Right hindlimb (tissue), 1 donor: Measurements from ENCODE around the gene CST7.
"Not testable (repeated sequence)": the region's sequence is repeated elsewhere in the genome, so short reads cannot be mapped to it uniquely, and the experiment has no call there.

Experiments
- DNase-seq: peaks from one replicate; pipeline ENCODE4 v3.0.0-alpha.2; 2018

CST7 gene

GRCh38 chr20:24929867-24930723 is 19.0 kb upstream of the CST7 start:
- not testable (repeated sequence) for DNase-seq

DNA sequence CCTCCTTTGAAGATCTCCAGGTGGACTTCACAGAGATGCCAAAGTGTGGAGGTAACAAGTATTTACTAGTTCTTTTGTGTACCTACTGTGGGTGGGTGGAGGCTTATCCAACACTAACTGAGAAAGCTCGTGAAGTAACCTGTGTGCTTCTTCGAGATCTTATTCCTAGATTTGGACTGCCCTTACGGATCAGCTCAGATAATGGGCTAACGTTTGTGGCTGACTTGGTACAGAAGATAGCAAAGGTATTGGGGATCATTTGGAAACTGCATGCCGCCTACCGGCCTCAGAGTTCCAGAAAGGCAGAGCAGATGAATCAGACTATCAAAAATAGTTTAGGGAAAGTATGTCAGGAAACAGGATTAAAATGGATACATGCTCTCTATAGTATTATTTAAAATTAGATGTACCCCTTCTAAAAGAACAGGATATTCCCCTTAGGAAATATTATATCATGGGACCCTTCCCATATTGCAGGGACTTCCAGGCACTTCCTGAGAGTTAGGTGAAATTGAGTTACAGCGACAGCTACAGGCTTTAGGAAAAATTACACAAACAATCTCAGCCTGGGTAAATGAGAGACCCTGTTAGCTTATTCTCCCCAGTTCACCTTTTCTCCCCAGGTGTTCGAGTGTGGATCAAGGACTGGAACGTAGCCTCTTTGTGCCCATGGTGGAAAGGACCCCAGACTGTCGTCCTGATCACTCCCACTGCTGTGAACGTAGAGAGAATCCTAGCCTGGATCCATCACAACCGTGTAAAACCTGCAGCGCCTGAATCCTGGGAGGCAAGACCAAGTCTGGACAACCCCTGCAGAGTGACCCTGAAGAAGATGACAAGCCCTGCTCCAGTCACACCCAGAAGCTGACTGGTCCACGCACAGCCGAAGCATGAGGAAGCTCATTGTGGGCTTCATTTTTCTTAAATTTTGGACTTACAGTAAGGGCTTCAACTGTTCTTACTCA is 18.1 kb upstream of the CST7 start:
- DNase-seq: not testable (repeated sequence)

DNA sequence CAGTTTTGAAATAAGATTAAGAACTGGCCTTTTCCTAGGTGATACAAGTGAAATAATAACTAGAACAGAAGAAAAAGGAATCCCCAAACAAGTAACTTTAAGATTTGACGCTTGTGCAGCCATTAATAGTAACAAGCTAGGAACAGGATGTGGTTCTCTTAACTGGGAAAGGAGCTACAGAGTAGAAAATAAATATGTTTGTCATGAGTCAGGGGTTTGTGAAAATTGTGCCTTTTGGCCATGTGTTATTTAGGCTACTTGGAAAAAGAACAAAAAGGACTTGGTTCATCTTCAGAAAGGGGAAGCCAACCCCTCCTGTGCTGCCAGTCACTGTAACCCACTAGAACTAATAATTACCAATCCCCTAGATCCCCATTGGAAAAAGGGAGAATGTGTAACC is 17.2 kb upstream of the CST7 start:
- DNase-seq: not testable (repeated sequence)

GRCh38 chr20:24933266-24933908 is 15.7 kb upstream of the CST7 start:
- DNase-seq: no peak

DNA sequence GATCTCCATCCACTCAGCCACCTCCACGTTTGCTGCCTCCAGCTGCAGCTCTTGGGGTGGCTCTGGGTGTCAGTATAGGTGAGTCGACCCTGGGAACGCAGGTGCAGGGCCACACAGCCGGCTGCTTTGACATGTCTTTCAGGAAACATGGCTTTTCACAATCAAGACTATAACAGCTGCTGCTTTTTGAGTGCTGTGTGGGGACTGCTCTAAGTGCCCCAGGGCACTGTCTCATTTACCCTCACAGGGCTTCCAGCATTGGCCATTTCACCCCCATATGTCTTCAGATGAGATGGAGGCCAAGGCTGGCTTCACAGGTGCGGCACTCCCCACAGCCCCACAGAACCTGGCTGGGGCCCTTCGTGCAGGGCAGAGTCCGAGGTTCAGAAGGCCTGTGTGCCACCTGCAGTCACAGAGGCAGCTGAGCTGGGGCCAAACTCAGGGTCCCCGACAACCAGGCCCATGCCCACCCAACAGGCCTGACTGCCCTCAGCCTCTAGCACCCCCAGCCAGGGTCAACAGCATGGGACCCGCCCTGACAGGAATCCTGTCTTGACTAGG is 14.9 kb upstream of the CST7 start:
- no peak for DNase-seq

GRCh38 chr20:24934716-24935115 is 14.4 kb upstream of the CST7 start:
- no peak for DNase-seq

GRCh38 chr20:24935140-24935539 is 13.9 kb upstream of the CST7 start:
- no peak for DNase-seq

GRCh38 chr20:24935766-24936525 is 13.1 kb upstream of the CST7 start:
- no peak for DNase-seq

DNA sequence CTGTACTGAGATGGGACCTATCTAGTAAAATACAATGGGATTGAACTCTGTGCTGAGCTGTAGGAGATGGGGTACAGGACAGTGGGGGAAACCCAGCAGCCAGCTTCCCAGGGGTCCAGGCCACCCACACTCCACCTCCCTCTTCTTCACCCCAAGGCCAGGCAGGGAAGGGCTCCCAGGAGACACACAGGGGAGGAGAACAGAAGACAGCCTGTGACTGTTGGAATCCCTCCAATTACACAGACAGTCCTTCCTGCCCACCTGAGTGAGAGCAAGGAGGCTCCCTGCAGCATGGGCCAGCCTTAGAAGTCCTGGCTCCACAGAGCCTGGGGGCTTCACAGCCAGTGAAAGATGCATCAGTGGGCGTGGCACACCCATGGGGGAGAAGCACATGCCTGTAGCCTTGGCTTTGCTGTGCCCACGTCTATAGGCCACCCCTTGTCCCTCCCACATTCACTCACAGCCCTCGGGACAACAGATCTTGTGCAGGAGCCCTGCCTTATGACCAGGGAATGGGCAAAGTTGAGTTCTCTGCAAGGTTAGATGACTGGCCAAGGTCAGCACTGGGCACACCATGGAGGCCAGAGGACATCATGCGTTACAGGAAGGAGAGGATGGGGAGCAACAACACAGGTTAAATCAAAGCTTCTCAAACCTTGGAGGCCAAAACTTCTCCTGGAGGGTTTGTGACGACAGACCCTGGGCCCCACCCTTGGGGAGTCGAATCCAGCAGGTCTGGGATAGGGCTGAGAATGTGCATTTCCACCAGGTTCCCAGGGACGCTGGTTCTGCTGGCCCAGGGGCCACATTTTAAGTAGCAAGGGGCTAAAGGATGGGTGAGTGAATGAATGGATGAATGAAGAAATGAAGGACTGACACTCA is 12.3 kb upstream of the CST7 start:
- no peak for DNase-seq

DNA sequence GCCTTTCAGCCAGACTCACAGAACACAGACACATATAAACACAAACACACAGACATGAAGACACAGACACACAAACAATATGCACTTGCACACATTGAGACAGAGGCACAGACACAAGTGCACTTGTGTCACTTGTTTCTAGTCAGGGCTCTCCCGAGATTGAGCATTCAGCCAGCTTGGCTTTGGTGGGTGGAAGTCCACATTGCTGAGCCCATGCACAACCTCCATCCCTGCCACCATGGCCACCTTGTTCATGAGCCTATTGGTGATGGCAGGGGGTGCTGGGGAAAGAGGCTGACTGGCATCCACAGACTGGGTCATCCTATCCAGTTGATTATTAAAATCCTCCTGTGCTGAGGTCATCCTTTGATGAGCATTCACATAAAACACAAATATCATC is 11.5 kb upstream of the CST7 start:
- no peak for DNase-seq

DNA sequence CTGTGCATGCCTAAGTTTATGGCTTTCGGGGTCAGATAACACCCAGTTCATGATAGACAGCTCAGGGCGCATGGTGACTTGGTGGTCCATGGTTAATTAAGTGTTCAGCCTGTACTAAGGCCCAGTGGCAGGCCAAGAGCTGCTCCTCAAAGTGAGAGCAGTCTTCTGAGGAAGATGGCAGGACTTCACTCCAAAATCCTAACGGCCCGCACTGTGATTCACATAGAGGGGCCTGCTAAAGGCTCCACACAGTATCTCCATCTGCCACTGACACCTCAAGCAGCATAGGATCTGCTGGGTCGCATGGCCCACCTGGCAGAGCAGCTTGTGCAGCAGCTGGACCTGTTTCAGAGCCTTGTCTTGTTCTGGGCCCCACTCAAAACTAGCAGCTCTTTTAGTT is 10.6 kb upstream of the CST7 start:
- DNase-seq: no peak

GRCh38 chr20:24939036-24939435 is 10.0 kb upstream of the CST7 start:
- DNase-seq: no peak

DNA sequence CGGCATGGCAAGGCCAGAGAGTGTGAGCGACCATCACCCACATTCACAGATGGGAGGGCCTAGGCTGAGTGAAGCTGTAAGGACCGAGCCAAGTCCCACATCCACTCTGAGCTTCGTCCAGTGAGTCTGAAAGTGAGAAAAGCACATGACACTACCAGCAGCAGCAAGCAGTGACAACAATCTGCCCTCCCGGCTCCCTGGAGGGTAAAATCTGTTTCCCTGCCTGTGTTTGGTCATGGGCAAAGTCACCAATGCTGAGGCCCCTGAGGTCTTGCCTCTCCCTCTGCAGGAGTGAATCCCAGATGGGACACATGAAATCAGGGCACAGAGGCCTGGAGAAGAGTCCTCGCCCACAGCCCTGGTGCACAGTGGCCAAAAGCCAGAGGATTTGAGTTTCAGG is 6.4 kb upstream of the CST7 start:
- no peak for DNase-seq

- DNase-seq: no peak
Observed at GRCh38 chr20:24943196-24943595, 5.9 kb upstream of the CST7 start.

DNA sequence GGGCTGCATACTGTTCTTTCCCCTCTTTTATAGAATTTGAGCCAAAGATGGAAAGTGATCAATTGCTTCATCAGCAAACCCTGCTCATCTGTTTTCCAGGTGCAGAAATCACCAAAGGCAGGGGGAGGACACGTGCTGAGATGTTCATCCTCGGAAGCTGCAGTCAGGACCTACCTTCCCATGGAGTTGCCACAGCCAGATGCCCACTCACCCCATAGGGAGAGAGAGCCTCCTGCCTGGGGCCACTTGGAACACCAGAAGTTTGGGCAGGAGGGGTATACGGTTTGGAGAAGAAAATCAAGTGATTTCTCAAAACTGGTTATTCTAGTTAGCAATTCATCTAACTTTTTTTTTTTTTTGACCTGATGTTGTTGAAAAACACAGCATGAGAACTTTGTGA is 5.3 kb upstream of the CST7 start:
- DNase-seq: no peak

DNA sequence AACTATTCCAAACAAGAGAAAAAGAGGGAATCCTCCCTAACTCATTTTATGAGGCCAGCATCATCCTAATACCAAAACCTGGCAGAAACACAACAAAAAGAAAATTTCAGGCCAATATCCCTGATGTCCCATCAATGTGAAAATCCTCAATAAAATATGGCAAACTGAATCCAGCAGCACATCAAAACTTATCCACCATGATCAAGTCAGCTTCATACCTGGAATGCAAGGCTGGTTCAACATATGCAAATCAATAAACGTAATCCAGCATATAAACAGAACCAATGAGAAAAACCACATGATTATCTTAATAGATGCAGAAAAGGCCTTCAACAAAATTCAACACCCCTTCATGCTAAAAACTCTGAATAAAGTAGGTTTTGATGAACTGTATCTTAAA is 2.7 kb upstream of the CST7 start:
- DNase-seq: not testable (repeated sequence)

- DNase-seq: not testable (repeated sequence)
Observed at GRCh38 chr20:24948396-24948938, 602 bp upstream of the CST7 start.

DNA sequence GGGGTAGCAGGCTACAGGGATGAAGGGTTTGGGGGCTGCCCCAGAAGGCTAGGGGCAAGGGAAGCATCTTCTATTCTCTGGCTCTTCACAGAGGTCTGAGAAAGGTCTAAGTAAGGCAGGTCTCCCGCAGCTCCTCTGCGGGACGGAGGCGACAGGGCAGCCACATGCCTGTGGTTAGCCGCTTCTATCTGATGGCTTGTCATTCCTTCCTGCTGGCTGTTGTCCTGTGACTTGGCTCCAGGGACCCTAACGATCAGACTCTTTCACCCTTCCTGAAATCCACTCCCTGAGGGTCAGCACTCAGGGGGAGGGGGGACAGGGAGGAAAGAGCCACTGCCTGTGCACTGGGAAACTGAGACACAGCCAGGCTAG is 673 bp downstream of the CST7 start:
- no peak for DNase-seq

GRCh38 chr20:24950128-24950835 is 1.2 kb downstream of the CST7 start:
- no peak for DNase-seq

- no peak for DNase-seq
Observed at GRCh38 chr20:24950836-24951525, 1.9 kb downstream of the CST7 start.
